ENCODE data around the gene SYT1.

Gene SYT1

GRCh38 chr12:79058342-79058741, 193.8 kb downstream of the SYT1 start:
- DNase-seq = no peak

DNA sequence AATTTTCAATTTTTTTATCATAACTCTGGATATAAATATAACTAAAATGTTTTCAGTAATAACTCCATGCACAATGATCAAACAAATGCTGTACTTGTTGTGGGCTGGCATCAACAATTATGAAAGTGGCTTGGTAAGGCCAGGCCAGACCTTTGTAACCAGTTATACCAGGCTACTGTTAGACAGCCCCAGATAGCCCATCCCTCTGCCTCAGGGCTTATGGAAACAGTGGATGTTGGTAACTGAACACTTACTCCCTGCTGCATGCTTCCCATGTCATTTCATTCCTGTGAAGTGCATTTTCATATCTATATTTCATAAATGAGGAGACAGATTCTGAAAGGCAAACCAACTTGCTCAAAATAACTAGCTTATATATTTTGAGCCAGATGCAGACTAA, 195.0 kb downstream of the SYT1 start:
- DNase-seq = no peak

GRCh38 chr12:79063258-79063657, 198.7 kb downstream of the SYT1 start:
- no peak for DNase-seq

- DNase-seq = no peak
Measured at GRCh38 chr12:79067977-79068376, 203.4 kb downstream of the SYT1 start.

DNA sequence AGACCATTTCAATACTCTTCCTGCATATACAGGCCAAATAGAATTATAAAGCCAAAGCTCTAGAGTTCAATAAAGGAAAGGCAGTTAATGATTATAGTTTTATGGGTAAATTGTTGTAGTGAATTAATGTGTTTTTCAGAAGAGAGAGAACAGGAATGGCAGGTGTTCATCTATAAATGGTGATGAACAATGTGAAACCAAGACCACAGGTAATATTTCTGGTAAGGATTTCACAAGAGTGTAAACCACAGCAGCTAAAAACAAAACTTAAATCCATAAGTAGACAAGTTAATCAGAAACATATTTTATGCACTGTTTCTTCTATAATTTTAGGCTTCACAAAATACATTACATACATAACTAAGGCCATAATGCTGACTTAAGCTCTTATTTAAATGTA, 204.4 kb downstream of the SYT1 start:
- no peak for DNase-seq

- DNase-seq = no peak
Measured at GRCh38 chr12:79071498-79071897, 206.9 kb downstream of the SYT1 start.

DNA sequence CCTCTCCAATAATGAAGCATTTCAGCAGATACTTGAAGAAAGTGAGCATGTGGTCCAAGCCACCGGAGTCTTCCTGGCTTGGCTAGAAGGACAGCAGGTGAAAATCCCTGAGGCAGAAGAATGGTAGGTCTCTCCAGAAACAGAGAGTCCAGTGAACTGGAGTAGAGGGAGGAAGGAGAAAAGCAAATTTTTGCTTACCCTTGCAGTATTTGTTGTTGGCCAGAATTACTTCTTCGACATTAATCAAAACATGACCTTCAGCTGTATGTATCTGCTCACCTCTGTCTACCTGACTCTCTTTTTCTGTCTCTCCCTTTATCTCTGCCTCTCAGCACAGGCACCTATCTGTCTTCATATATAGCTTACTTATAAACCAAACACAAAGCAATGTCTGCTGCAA, 208.9 kb downstream of the SYT1 start:
- DNase-seq = no peak

DNA sequence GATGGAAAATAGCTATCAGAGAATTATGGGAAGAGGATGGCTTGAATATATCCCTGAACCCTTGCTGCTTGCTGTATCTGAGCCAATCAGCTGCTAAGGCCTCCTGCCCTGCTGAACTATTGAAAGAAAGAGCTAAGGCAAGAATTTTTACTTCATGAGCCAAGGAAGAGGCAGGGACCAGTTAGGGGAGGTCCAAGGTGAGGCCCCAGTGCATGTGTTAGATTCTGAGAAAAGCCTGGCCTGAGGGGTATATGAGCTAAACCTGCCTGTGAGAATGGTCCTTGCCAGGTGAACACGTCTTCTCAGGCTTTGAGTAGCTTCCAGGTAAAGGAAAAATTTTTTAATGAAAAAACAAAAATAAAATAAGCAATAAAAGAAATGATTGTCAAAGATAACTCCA, 218.0 kb downstream of the SYT1 start:
- no peak for DNase-seq

GRCh38 chr12:79083181-79083580, 218.6 kb downstream of the SYT1 start:
- peak in 1 of 14 donors; percentile 11 for DNase-seq

DNA sequence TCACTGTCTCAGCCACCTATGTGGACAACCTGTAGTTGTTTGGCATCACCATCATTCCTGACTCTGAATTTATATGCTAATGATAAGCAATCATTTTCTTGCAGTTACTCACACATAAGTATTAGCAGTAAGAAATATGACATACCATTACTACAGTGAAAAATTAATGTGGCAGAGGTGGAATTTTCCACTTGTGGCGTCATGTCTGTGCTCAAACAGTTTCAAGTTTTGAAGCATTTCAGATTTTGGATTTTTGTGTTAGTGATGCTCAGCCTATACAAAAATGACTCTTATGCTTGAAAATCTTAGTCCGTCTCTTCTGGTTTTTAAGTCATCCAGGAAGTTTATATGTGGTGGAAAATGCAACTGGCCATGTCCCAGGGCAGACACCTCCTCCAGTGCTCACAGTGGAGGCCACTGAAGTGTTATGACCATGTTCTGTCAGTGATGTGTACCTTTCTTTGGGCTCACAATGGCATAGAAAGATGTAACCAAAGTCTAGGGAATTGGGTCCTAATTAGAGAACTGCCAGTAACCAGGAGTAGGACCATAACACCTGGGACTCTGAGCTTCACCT, 220.6 kb downstream of the SYT1 start:
- no peak for DNase-seq

DNA sequence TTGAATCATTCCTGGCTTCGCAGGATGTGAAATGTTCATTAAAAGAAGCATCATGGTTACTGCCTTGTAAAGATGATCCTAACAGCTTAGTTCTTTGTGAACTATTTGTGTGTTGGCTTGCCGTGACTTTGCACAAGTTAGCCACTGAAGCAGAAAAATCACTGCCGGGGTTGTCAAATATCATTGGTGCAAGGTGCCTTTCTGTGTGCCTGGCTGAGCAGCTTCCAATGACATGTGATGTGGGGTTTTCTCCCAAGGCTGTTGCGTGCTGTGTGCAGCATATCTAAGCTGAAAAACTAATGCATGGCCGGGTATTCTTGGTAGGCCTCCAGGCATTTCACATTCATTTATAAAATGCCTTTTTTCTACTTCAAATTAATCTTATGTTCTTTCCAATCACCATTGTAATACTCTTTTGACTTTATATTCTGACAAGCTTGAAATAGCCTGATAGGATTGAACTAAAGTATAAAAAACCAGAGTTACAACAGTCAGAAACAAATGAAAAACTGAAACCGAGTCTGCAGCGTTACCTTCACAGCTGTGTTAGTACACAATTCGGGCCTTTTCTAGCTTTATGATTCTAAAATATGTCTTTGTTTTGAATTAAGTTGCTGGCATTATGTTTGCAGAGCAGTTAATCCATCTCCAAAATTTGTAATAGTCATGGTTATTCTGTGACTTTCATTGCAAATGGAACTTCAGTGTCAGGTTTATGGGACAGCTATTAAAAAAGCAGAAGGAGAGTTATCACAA, 222.1 kb downstream of the SYT1 start:
- no peak for DNase-seq

GRCh38 chr12:79098530-79098929, 234.0 kb downstream of the SYT1 start:
- DNase-seq = peak in 1 of 14 donors; percentile 24

DNA sequence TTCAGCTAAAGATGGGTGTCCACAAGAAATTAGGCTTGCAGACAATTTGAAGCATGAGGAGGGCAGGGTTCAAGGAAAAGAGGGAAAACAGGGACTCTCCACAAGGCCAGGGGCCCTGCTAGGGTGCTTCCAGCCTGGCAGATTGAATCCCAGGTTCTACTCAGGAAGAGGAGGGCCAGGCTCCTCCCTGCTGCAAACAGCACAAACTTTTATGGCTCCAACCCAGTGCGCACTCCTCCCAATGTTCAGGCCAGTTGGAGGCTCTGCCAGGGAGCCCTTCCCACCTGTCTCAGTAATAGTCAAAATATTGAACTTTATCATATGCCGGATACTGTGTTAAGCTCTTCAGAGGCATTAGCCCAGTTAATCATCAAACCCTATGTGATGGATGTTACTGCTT, 244.4 kb downstream of the SYT1 start:
- DNase-seq = no peak

GRCh38 chr12:79114896-79115295, 250.3 kb downstream of the SYT1 start:
- no peak for DNase-seq

GRCh38 chr12:79115743-79116142, 251.2 kb downstream of the SYT1 start:
- no peak for DNase-seq

- no peak for DNase-seq
Measured at GRCh38 chr12:79119796-79120195, 255.2 kb downstream of the SYT1 start.

- DNase-seq = no peak
Measured at GRCh38 chr12:79121486-79121885, 256.9 kb downstream of the SYT1 start.

- no peak for DNase-seq
Measured at GRCh38 chr12:79124385-79124784, 259.8 kb downstream of the SYT1 start.

GRCh38 chr12:79125358-79125757, 260.8 kb downstream of the SYT1 start:
- DNase-seq = no peak

DNA sequence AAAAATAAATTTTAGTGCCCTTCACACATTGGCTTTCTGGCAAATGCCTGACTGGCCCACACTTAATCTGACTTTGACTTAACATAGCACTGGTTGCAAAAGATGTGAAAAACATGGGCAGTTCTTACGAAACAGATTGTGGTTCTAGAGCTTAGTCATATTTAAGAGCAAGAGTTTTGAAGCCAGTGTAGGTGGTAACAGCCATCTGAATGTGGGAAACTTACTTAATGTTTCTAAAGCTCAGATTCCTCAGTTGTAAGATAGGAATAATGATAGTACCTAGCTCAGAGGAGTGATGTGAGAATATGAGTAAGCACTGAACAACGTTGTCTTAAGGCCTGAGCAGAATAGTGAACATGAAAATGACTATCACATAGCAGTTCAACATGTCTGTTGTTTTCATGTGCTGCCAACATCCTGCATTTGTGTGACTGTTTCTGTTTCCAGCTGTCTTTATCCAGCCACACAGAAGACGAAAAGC, 262.7 kb downstream of the SYT1 start:
- no peak for DNase-seq

- no peak for DNase-seq
Measured at GRCh38 chr12:79128956-79129355, 264.4 kb downstream of the SYT1 start.

GRCh38 chr12:79138872-79139271, 274.3 kb downstream of the SYT1 start:
- DNase-seq = no peak

DNA sequence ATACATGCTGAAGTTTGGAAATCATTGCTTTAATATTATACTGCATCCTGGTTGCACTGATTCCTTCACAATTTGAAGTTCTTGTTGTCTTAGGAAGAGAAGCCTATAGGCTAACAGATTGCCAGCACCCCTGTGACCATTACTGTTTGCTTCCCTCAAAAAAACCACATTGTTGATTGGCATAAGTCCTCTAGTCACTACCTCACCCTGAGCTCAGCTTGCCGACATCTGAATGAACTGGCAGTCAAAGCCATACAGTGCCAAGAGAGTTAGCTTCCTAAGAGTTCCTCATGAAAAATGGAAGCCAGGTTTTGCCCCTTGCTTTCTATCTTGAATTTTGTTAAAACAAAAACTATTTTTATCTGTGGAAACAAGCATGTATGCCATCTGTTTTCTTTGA, 276.1 kb downstream of the SYT1 start:
- peak in 1 of 14 donors; percentile 57 for DNase-seq

- peak in 1 of 14 donors; percentile 10 for DNase-seq
Measured at GRCh38 chr12:79141776-79142175, 277.2 kb downstream of the SYT1 start.

Measured in C1 segment of cervical spinal cord (tissue), 14 donors.